ENCODE measurements around the gene BUB1B.
"Not testable (repeated sequence)": the region's sequence is repeated elsewhere in the genome, so short reads cannot be mapped to it uniquely, and the experiment has no call there.

Gene BUB1B

GRCh38 chr15:40160689-40161688 lies at the start of gene BUB1B:
TSS of gene BUB1B (plus strand) at chr15:40161069. CDS start at chr15:40161221, 152 bp downstream.
- DNase-seq = peak; percentile 94

GRCh38 chr15:40111888-40112287 lies 49.0 kb upstream of the BUB1B start:
- no peak for DNase-seq

- DNase-seq = no peak
Measured at GRCh38 chr15:40112789-40113188, 48.1 kb upstream of the BUB1B start.

- DNase-seq = no peak
Measured at GRCh38 chr15:40114218-40114617, 46.7 kb upstream of the BUB1B start.

GRCh38 chr15:40115106-40115505 lies 45.8 kb upstream of the BUB1B start:
- DNase-seq = not testable (repeated sequence)

- peak; percentile 32 for DNase-seq
Measured at GRCh38 chr15:40115670-40116093, 45.2 kb upstream of the BUB1B start.

- no peak for DNase-seq
Measured at GRCh38 chr15:40118473-40118872, 42.4 kb upstream of the BUB1B start.

- no peak for DNase-seq
Measured at GRCh38 chr15:40121911-40122638, 38.8 kb upstream of the BUB1B start.

- DNase-seq = not testable (repeated sequence)
Measured at GRCh38 chr15:40122989-40123388, 37.9 kb upstream of the BUB1B start.

GRCh38 chr15:40123863-40124262 lies 37.0 kb upstream of the BUB1B start:
- not testable (repeated sequence) for DNase-seq

- DNase-seq = not testable (repeated sequence)
Measured at GRCh38 chr15:40124333-40124732, 36.5 kb upstream of the BUB1B start.

GRCh38 chr15:40124807-40125285 lies 36.0 kb upstream of the BUB1B start:
- not testable (repeated sequence) for DNase-seq

GRCh38 chr15:40125950-40126349 lies 34.9 kb upstream of the BUB1B start:
- DNase-seq = no peak

- DNase-seq = no peak
Measured at GRCh38 chr15:40128766-40129660, 31.9 kb upstream of the BUB1B start.

GRCh38 chr15:40130118-40130517 lies 30.8 kb upstream of the BUB1B start:
- DNase-seq = no peak

- DNase-seq = no peak
Measured at GRCh38 chr15:40130799-40131502, 29.9 kb upstream of the BUB1B start.

- no peak for DNase-seq
Measured at GRCh38 chr15:40133544-40133943, 27.3 kb upstream of the BUB1B start.

GRCh38 chr15:40134885-40135284 lies 26.0 kb upstream of the BUB1B start:
- DNase-seq = no peak

GRCh38 chr15:40135846-40136450 lies 24.9 kb upstream of the BUB1B start:
- DNase-seq = not testable (repeated sequence)

GRCh38 chr15:40136470-40137302 lies 24.2 kb upstream of the BUB1B start:
- no peak for DNase-seq

Measured in stimulated activated CD4-positive, alpha-beta T cell treated with anti-CD3 and anti-CD28 coated beads, Interleukin-4, amount 100 ng/mL, for 24 hours (primary cell).